ENCODE data around the gene SAP30. TPM values are rescaled to one million over a fixed set of nuclear protein-coding genes. Genes with fewer than 3 reads are reported as not detected.

Gene SAP30
- total RNA-seq, 1 experiment from 2014 or later: 13.5 TPM

- Histone ChIP-seq H3K79me2 (ENCODE audit: insufficient read depth, low read length) (no peaks in the 10 kb centered on the region), H2AK5ac (ENCODE audit: insufficient read length, low read length) (no peak overlapping the region), H2BK120ac (ENCODE audit: low read depth, low read length, poor library complexity, severe bottlenecking) (no peak overlapping the region), H4K8ac (replicated peaks; ENCODE audit: insufficient read length, low read depth, low read length) (no peak overlapping the region), H3T11ph (ENCODE audit: low read length) (no peak overlapping the region), H3K56ac (ENCODE audit: insufficient read length, low read depth, low read length) (no peak overlapping the region), H3K9me3 (ENCODE audit: control insufficient read depth, low read depth, low read length) (no peaks in the 10 kb centered on the region), H2BK12ac (ENCODE audit: insufficient read length, low read depth, low read length) (no peak overlapping the region), H2BK5ac (ENCODE audit: insufficient read length, low read length) (no peak overlapping the region), H4K91ac (ENCODE audit: insufficient read length, low read depth, low read length) (no peak overlapping the region), H2BK15ac (ENCODE audit: low read depth, low read length) (no peak overlapping the region), H3K4ac (ENCODE audit: low read depth, low read length) (no peak overlapping the region), H3K18ac (ENCODE audit: insufficient read length, low read depth, low read length) (no peak overlapping the region), H3K9ac (ENCODE audit: extremely low read depth, insufficient read length, low read length) (no peak overlapping the region), H3K4me2 (ENCODE audit: insufficient read depth, insufficient read length, low read length) (no peak overlapping the region), H3K27ac (ENCODE audit: insufficient read length, low read depth, low read length) (no peak overlapping the region), H3K4me1 (ENCODE audit: insufficient read depth, low read length) (no peaks in the 10 kb centered on the region), H2AFZ (ENCODE audit: low read length) (no peak overlapping the region), H2BK20ac (ENCODE audit: low read depth, low read length, poor library complexity, severe bottlenecking) (no peak overlapping the region), H4K5ac (ENCODE audit: insufficient read length, low read depth, low read length) (no peak overlapping the region), H3K79me1 (ENCODE audit: insufficient read depth, low read depth, low read length, poor library complexity, severe bottlenecking) (no peaks in the 10 kb centered on the region), H3K14ac (ENCODE audit: insufficient read depth, low read length) (no peak overlapping the region), H3K27me3 (ENCODE audit: insufficient read depth, low read length) (no peaks in the 10 kb centered on the region), H3K23me2 (ENCODE audit: insufficient read length, low read depth, low read length, poor library complexity, severe bottlenecking) (no peaks in the 10 kb centered on the region), H4K20me1 (ENCODE audit: control insufficient read depth, insufficient read depth, insufficient read length) (no peaks in the 10 kb centered on the region), H3K23ac (ENCODE audit: insufficient read length, low read depth, low read length) (no peak overlapping the region)
- Mint-ChIP-seq H3K4me1 (peaks cover 0 to 3% of the 10 kb centered on the region in 2 experiments; a peak in 2 of 4 replicates), H3K36me3 (ENCODE audit: insufficient read depth in 1 of 3, low read depth in 3 of 3) (peaks cover 10 to 53% (median 38%) of the 10 kb centered on the region in 3 experiments; a peak in 6 of 7 replicates), H3K27ac (peak overlapping the region in 2 of 3 experiments; percentile 35 to 72; a peak in 3 of 7 replicates), H3K4me3 (no peak overlapping the region), H3K27me3 (ENCODE audit: low read depth) (no peaks in the 10 kb centered on the region), H3K9me3 (no peaks in the 10 kb centered on the region)
- WGBS (ENCODE audit: extremely low coverage, insufficient read length, low lambda C conversion rate): no CpG with 5 or more reads among the region's 5 CpGs
- TF ChIP-seq CTCF (conservative IDR thresholded peaks at IDR 0.05): no peak
- no peak for DNase-seq
Measured at GRCh38 chr4:173325007-173325736, 45.6 kb upstream of the SAP30 start.
